HG02610 (cell line): ENCODE measurements around the gene ATP23.

Experiments
- ATAC-seq: cut with Tn5 transposase; IDR thresholded peaks from one replicate; pipeline ENCODE4 v1.9.1; 2021; ENCODE audit warnings: mild to moderate bottlenecking, moderate library complexity; ENCODE audit not compliant: unreplicated experiment

The ATP23 gene

DNA sequence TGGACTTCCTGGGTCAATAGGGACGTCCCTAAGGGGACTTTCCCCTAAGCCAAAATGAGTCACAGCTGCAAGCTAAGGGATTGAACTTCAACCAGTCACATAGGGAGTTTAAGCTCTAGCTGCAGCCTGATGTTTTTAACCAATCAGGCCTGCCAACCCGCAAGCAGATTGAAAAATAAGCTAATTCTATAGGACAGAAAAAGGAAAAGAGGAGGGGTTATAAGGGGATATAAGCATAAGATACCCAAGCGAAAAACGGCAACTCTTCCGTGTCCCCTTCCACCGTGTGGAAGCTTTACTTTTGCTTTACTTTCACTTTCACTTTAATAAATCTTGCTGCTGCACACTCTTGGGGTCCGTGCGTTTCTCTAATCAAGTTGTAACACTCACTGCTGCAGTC, 24.4 kb downstream of the ATP23 start:
- ATAC-seq = no peak

- ATAC-seq = no peak
Measured at GRCh38 chr12:57966536-57966935, 25.2 kb downstream of the ATP23 start.

- no peak for ATAC-seq
Measured at GRCh38 chr12:57983146-57983857, 41.9 kb downstream of the ATP23 start.

GRCh38 chr12:57983858-57984505, 42.6 kb downstream of the ATP23 start:
- no peak for ATAC-seq

DNA sequence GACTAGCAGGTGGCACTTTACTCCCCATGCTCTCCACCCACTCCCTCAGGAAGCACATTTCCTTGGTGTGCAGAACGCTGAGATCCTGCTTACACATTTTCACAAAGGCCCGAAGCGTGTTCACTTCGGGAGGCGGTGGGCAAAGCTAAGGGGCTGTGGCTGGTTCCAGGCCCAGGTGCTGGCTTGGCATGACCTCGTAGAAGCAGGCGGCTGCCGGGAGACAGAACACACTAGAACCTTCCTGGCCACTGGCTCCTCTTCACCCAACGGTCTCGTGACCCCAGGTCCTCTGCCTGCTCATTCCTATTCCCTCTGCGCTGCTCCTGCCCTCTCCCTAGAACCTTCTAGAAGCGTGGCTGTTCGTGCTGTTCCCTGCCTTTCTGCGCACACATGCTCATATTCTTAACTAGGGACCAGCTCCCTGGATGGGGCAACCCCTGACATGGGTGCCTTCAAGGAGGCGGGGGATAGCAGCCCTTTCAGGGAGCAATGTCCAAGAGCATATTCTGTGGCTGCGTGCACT, 43.3 kb downstream of the ATP23 start:
- no peak for ATAC-seq

DNA sequence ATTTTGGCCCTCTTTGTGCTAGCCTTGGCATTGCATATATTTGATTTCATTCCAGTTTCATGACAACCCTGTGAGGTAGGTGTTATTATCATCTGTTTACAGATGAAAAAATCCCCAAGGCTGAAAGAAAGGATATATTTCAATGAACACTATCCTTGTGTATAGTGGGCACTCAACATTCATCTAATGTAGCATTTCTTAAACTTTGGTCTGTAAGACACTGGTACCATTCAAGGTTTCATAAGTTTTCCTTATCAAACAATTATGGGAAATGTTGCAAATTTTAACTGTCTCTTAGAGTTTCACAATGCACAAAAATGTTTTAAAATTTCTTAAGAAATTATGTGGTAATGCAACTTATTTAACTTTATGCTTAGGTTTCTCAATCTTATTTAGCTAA, 44.3 kb downstream of the ATP23 start:
- ATAC-seq = no peak

DNA sequence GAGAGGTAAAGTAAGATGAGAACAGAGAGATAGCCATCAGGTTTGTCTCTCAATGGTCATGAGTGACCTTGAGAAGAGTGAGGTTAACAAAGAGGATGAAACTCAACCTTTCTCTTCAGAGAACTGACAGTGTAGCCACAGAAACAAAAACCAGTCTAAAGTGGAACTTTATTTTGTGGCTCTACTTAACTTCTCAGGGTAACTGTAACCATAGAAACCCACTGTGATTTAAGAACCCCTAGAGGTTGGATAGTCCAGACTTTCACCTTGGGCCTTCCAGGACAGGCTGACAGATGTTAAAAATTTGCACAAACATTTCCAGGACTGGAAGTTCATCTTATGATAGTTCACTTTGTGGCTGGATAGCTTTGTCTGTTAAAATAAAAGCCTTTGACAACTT, 48.5 kb downstream of the ATP23 start:
- no peak for ATAC-seq

- ATAC-seq = no peak
Measured at GRCh38 chr12:57990241-57990883, 49.0 kb downstream of the ATP23 start.

DNA sequence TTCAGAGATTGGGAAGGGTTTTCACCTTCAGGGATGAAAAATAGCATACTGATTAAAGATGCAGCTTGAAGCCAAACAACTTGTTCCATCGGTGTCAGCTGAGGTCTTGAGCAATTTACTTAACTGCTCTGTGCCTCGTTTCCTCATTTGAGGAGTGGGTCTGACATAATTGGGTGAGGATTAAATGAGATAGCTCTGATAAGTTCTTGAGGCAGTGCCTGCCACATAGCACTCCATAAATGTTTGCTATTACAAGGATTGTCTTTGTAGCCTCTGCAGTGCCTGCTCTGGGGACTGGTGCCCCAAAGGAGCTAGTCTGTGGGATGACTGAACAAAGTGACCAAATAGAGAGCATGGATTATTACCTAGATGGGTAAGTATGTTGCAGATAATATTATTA, 50.6 kb downstream of the ATP23 start:
- ATAC-seq = no peak

GRCh38 chr12:57993030-57993429, 51.7 kb downstream of the ATP23 start:
- no peak for ATAC-seq

GRCh38 chr12:57993834-57994233, 52.5 kb downstream of the ATP23 start:
- ATAC-seq = no peak

- no peak for ATAC-seq
Measured at GRCh38 chr12:57996520-57996919, 55.2 kb downstream of the ATP23 start.

DNA sequence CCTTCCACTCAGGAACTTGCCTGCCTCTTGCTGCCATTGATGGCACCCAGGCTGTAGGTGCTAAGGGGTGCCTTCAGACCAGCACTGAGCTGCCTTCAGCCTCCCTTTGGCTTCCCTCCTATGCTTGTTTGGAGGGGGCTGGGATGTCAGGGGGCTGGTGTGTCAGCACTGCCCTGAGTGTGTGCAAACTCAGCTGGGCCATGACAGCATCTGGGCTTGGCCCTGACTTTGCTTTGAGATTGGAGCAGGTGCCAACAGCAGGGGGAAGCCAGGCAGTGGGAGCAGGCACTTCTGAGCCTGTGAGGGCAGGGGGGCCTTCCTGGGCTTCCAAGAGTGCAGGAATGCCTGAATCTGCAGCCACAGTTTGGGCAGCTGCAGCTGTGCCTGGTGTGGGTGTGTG, 56.9 kb downstream of the ATP23 start:
- no peak for ATAC-seq

GRCh38 chr12:58000499-58000898, 59.1 kb downstream of the ATP23 start:
- no peak for ATAC-seq

DNA sequence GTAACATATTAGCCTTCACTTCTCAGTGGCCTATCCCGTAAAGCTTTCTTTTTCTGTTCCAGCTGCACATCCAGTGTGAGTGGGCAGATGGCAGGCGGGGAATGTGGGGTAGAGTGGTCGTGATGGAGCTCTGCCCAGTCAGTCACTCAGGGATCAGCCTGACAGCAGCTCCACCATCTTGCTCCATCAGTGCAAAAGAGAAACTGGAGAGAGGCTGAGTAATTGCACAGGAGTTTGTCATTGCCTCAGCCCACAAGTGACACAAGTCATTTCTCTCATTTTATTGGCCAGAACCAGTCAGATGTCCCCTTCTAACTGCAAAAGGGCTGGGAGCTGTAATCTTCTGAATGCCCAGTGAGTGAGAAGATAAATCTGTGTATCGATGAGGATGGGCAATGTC, 66.5 kb downstream of the ATP23 start:
- ATAC-seq = no peak

DNA sequence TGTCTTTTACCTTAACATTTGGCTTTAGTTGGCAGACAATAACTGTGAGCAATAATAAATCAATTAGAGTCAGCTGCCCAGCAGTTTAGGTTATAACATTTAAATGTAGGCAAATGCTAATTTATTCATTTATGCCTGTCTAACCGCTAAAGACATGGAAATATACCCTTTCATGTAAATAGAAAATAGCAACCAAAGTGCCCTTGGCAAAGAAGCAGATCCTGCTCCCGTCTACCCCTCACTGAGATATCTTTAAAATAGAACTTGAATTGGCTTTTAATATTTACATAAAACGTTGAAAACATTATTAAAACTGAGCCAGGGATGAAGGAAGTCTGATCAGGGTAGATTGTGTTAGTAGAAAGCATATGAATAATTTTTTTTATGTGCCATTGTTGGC, 67.3 kb downstream of the ATP23 start:
- ATAC-seq = no peak
